22Rv1 (cell line): ENCODE measurements around the gene KSR2.

Experiments used
- H3K27ac ChIP-seq: fragments of 450-650 bp; 2 replicates; pipeline ENCODE4 v1.5.1; 2017
- ZFX ChIP-seq: fragments of 450-650 bp; IDR thresholded peaks from 2 replicates; pipeline ENCODE4 v1.6.1; 2017; ENCODE audit warnings: antibody characterized with exemption, borderline replicate concordance
- TF ChIP-seq, protein P1 (sequence below): fragments of 450-650 bp; IDR thresholded peaks from 2 replicates; pipeline ENCODE4 v1.5.1; 2017; ENCODE audit warnings: mild to moderate bottlenecking

Gene KSR2

DNA sequence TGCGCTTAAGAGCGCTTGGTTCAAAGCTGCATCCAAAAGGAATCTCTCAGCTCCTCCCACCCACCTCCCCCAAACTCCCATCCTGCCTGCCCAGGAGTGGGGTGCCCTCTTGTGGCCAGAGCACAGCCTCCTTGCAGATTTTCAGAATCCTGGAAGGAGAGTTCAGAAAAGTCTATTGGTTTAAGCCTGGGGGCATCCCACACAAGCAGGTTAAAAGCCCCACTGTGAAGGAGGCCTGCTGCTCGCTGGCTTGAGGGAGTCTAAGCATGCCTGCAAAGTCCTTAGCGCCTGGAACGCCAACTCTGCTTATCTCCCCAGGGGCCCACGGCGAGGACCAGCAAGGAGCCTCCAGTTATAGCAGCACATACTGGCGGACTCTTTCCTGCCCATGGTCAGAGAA lies 297.1 kb downstream of the KSR2 start:
- no peak overlapping the region for H3K27ac ChIP-seq
- TF ChIP-seq, protein P1, sequence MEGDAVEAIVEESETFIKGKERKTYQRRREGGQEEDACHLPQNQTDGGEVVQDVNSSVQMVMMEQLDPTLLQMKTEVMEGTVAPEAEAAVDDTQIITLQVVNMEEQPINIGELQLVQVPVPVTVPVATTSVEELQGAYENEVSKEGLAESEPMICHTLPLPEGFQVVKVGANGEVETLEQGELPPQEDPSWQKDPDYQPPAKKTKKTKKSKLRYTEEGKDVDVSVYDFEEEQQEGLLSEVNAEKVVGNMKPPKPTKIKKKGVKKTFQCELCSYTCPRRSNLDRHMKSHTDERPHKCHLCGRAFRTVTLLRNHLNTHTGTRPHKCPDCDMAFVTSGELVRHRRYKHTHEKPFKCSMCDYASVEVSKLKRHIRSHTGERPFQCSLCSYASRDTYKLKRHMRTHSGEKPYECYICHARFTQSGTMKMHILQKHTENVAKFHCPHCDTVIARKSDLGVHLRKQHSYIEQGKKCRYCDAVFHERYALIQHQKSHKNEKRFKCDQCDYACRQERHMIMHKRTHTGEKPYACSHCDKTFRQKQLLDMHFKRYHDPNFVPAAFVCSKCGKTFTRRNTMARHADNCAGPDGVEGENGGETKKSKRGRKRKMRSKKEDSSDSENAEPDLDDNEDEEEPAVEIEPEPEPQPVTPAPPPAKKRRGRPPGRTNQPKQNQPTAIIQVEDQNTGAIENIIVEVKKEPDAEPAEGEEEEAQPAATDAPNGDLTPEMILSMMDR, result peak; percentile 78
- TF ChIP-seq ZFX, result no peak

DNA sequence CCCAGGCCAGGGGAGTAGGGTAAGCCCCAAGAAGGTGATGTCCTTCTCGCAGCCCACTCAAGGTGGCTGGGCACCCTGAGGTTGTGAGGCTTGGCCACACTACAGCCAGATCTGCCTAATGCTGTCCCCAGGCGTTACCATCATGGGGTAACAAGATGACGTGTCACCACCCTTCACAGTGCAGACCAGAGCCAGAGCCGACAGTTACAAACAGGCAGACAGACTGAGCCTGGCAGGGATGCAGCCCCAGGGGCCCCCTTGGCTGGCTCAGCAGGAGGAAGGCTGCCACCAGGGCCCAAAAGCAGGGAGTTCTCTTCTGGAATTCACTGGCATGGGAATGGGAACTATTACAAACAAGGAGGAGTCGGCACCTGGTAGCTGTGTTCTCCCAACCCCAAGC lies 304.6 kb downstream of the KSR2 start:
- no peak overlapping the region for H3K27ac ChIP-seq
- TF ChIP-seq, protein P1, result no peak
- TF ChIP-seq ZFX, result no peak

DNA sequence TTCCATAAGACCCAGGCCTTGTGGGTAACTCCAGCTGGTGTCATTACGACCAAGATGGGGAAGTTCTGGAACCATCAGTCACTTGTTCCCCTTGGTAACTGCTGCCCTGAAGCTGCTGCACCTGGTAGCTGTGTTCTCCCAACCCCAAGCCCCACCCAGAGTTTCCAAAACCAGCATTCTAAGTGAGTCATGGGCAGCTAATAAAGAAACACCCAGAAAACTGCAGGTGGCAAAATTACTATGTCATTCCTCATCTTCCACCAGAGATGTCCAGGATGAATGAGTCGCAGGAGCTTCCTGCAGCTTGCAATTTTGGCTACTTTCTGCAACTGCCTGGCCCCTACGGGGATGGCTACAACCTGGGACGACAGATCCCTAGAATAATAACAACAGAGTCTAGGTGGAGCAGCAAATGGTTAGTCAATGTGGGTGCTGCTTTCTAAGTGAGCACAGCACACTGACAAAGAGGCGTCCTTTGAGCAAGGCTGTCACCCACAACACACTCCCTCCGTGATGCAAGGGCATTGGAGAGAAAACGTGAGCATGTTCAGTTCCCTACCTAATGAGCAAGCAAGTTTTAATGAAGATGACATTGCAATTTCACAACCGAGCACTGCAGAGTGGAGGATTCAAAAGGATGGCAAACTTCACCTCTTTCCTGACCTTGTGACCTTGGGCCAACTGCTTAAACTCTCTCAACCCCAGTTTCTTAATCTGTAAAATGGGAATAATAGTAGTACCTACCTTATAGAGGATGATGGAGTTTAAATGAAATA lies 306.0 kb downstream of the KSR2 start:
- no peak overlapping the region for H3K27ac ChIP-seq
- TF ChIP-seq ZFX, result no peak
- TF ChIP-seq, protein P1, result no peak

DNA sequence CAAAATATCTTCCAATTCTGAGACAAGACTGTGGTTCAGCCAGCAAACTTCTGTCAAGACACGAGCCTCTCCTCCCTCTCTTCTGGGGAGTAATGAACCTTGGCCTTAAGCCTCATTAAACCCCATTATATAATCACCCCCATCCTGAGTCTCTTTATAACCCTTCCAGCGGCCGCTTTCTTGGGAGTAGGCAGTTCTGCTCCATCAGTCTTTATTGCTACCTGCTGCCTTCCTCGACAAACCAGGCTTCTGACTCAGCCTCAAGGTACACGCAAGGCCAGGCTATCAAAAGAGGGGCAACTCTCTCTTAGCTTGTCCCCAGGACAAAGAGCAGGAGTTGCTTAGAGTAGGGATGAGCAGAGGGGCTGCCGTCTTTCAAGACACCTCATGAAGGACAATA lies 306.6 kb downstream of the KSR2 start:
- no peak overlapping the region for H3K27ac ChIP-seq
- TF ChIP-seq, protein P1, result no peak
- TF ChIP-seq ZFX, result no peak

DNA sequence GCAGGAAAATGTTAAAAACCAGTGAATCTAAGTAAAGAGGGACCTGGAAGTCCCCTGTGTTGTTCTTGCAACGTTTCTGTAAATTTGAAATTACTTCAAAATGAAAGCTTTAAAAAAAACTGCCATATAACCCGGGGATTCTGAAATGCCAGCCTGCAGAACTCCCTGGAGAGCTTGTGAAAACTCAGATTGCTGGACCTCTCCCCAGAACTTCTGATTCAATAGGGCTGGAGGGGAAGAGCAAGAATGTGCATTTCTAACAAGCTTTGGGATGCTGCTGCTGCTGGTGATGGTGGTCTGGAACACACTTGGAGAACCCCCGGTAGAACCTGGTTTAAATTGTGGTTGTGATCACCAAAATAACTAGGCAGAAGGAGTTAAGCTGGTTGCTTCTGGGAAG lies 307.3 kb downstream of the KSR2 start:
- no peak for TF ChIP-seq ZFX
- H3K27ac ChIP-seq, result no peak overlapping the region

DNA sequence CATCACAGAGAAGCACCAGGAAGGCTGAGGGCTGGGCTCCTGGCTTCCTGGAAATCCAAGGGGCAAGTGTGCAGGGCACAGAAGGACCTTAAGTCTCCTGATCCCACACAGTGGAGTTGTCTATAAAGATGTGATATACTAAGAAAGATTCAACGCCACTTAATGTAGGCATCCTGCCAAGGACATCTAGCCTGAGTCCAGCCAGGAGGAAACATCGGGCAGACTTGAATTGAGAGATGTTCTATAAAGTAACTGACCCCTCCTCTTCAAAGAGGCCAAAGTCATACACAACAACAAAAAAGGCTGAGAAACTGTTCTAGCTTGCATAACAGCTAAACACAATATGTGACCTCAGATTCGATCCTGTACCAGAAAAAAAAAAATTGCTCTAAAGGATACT lies 307.9 kb downstream of the KSR2 start:
- TF ChIP-seq ZFX, result no peak
- TF ChIP-seq, protein P1, result no peak
- H3K27ac ChIP-seq, result no peak overlapping the region

DNA sequence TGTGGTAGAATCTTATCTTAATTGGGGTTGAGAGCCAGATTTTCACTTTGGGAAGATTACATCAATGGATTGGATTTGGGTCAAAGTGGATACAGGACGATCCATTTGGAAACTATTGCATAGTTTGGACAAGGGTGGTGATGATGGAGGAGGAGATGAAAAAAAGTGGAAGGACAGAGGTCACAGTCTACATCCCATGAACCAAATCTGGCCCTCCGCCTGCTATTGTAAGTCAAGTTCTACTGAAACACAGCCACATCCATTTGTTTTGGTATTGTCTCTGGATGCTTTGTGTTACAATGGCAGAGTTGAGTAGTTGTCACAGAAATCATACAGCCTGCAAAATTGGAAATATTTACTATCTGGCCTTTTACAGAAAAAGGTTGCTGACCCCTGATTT lies 310.6 kb downstream of the KSR2 start:
- H3K27ac ChIP-seq, result no peak overlapping the region
- TF ChIP-seq, protein P1, result no peak
- no peak for TF ChIP-seq ZFX

DNA sequence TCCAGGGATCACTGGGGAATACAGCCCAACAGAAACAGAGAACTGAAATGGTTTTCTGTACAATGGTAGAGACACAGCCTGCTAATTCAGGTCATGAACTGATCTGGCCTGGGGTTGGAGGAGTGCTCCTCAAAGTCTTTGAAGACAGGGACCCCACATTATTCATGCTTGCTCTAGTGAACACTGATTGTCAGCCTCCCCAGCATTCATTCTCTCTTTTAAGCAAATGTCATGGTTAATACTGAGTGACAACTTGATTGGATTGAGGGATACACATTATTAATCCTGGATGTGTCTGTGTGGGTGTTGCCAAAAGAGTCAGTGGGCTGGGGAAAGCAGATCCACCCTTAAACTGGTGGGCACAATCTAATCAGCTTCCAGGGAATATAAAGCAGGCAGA lies 319.0 kb downstream of the KSR2 start:
- H3K27ac ChIP-seq, result no peak overlapping the region
- no peak for TF ChIP-seq ZFX
- TF ChIP-seq, protein P1, result no peak
